Endothelial cell of umbilical vein (primary cell): Measurements from ENCODE around the gene GRIFIN. TPM values are rescaled to one million over a fixed set of nuclear protein-coding genes. Genes with fewer than 3 reads are reported as not detected.

Experiments used
- BruUV-seq: library from RNA; stranded (reverse); fragments of 400-500 nt; replicated peaks from 2 replicates; lab custom pipeline; 2021; lab: Mats Ljungman, UMichigan
- CTCF ChIA-PET: fragments of 300-600, 350-600 bp; sonication (Branson Sonifier 250); formaldehyde crosslinking; loops from one replicate; lab custom pipeline; 2021; ENCODE audit warnings: antibody characterized with exemption, inconsistent platforms; lab: Charles Lee
- POLR2A ChIA-PET: fragments of 300-600, 350-600 bp; sonication (Branson Sonifier 250); formaldehyde crosslinking; loops from one replicate; lab custom pipeline; 2021; ENCODE audit warnings: antibody characterized with exemption, inconsistent platforms; lab: Charles Lee
- DNase-seq: peaks from one replicate; pipeline ENCODE4 v3.0.0-alpha.2; 2011; ENCODE audit warnings: low read depth, low spot score
- FAIRE-seq: peaks from 2 replicates; lab custom pipeline; 2011; peaks lifted over from hg19 to GRCh38; lab: Jason Lieb, UNC
- H2AFZ ChIP-seq: 2 replicates; pipeline ENCODE4 v1.6.0; 2012; ENCODE audit warnings: low read depth, low read length, control low read depth, inconsistent platforms
- H3K27ac ChIP-seq: 2 replicates; pipeline ENCODE4 v1.5.1; 2011; ENCODE audit warnings: low read depth, mild to moderate bottlenecking, control low read depth, low read length, moderate library complexity; ENCODE audit not compliant: insufficient read depth
- H3K27me3 ChIP-seq, 2 experiments: 2 replicates each; pipeline versions ENCODE4 v1.6.0 to v1.6.1; 2011; ENCODE audit warnings: low read length in 2 of 2, mixed read lengths in 1 of 2; ENCODE audit not compliant: control insufficient read depth in 2 of 2, insufficient read depth in 2 of 2
- H3K36me3 ChIP-seq, 2 experiments: 2 replicates in 1 of 2; 3 replicates in 1 of 2; pipeline ENCODE4 v1.5.1; 2011; ENCODE audit warnings: low read length in 2 of 2, mild to moderate bottlenecking in 1 of 2, moderate library complexity in 1 of 2; ENCODE audit not compliant: control insufficient read depth in 2 of 2, insufficient read depth in 2 of 2; ENCODE audit errors: extremely low read depth in 1 of 2
- H3K4me1 ChIP-seq: 3 replicates; pipeline ENCODE4 v1.5.1; 2011; ENCODE audit warnings: mild to moderate bottlenecking, low read length; ENCODE audit not compliant: control insufficient read depth, insufficient read depth; ENCODE audit errors: extremely low read depth
- H3K4me2 ChIP-seq: 2 replicates; pipeline ENCODE4 v1.6.1; 2011; ENCODE audit warnings: low read length, control low read depth, mixed read lengths; ENCODE audit not compliant: insufficient read depth
- H3K4me3 ChIP-seq, 3 experiments: fragments of 200-600 bp in 1 of 3; sonication (generic), shearing (Covaris generic) in 1 of 3; replicated peaks in 1 of 3; 2 replicates each; pipeline ENCODE4 v1.5.1; 2011 to 2016; ENCODE audit warnings: control low read depth in 3 of 3, low read length in 3 of 3, mild to moderate bottlenecking in 2 of 3, inconsistent platforms in 1 of 3, low read depth in 1 of 3, moderate library complexity in 1 of 3; ENCODE audit not compliant: insufficient read depth in 1 of 3
- H3K79me2 ChIP-seq: 2 replicates; pipeline ENCODE4 v1.6.0; 2012; ENCODE audit warnings: low read length, inconsistent platforms; ENCODE audit not compliant: control insufficient read depth, insufficient read depth
- H3K9ac ChIP-seq: replicated peaks from 2 replicates; pipeline ENCODE3; 2011; ENCODE audit warnings: low read length, control low read depth; ENCODE audit not compliant: insufficient read depth; ENCODE audit errors: extremely low read depth
- H3K9me1 ChIP-seq: replicated peaks from 3 replicates; pipeline ENCODE4 v1.6.0; 2011; ENCODE audit warnings: mild to moderate bottlenecking, low read length; ENCODE audit not compliant: control insufficient read depth, insufficient read depth; ENCODE audit errors: extremely low read depth
- H3K9me3 ChIP-seq: replicated peaks from 2 replicates; pipeline ENCODE4 v1.5.1; 2012; ENCODE audit warnings: low read length, inconsistent platforms; ENCODE audit not compliant: control insufficient read depth, insufficient read depth
- H4K20me1 ChIP-seq: replicated peaks from 2 replicates; pipeline ENCODE3; 2011; ENCODE audit warnings: mild to moderate bottlenecking, low read length; ENCODE audit not compliant: control insufficient read depth, insufficient read depth; ENCODE audit errors: extremely low read depth
- CTCF ChIP-seq, 2 donors: IDR thresholded peaks; 1 replicate in 1 of 2; 2 replicates in 1 of 2; pipeline ENCODE4 v1.5.1; 2011; ENCODE audit warnings: low read length in 2 of 2, mild to moderate bottlenecking in 2 of 2, moderate library complexity in 2 of 2, control low read depth in 1 of 2, inconsistent platforms in 1 of 2, low read depth in 1 of 2; ENCODE audit not compliant: insufficient read depth in 1 of 2; ENCODE audit errors: extremely low read depth in 1 of 2
- EZH2 ChIP-seq: IDR thresholded peaks from 2 replicates; pipeline ENCODE4 v1.6.1; 2012; ENCODE audit warnings: borderline replicate concordance, low read depth, mild to moderate bottlenecking, moderate library complexity, low read length, inconsistent platforms; ENCODE audit not compliant: severe bottlenecking
- FOS ChIP-seq: IDR thresholded peaks from 2 replicates; pipeline ENCODE4 v1.6.1; 2011; ENCODE audit warnings: mild to moderate bottlenecking, low read length, moderate library complexity, borderline replicate concordance; ENCODE audit not compliant: insufficient read depth
- GATA2 ChIP-seq: IDR thresholded peaks from 2 replicates; pipeline ENCODE4 v1.7.0; 2011; ENCODE audit warnings: low read depth, mild to moderate bottlenecking, moderate library complexity, mixed read lengths, low read length; ENCODE audit not compliant: insufficient read length, insufficient read depth
- JUN ChIP-seq: IDR thresholded peaks from 2 replicates; pipeline ENCODE4 v1.6.1; 2011; ENCODE audit warnings: borderline replicate concordance, low read depth; ENCODE audit not compliant: insufficient read length, insufficient read depth
- MAX ChIP-seq: IDR thresholded peaks from 2 replicates; pipeline ENCODE4 v1.6.1; 2011; ENCODE audit not compliant: insufficient read depth, insufficient read length
- MYC ChIP-seq: IDR thresholded peaks from one replicate; pipeline ENCODE4 v1.6.1; 2011; ENCODE audit warnings: mild to moderate bottlenecking, low read depth, low read length
- POLR2A ChIP-seq: IDR thresholded peaks from 2 replicates; pipeline ENCODE4 v1.6.1; 2012; ENCODE audit warnings: low read depth, mild to moderate bottlenecking, control low read depth, low read length
- POLR2AphosphoS5 ChIP-seq: IDR thresholded peaks from 2 replicates; pipeline ENCODE4 v1.6.1; 2012; ENCODE audit warnings: low read depth, mild to moderate bottlenecking, control low read depth, low read length, moderate library complexity; ENCODE audit not compliant: insufficient read depth
- dilution Hi-C: fragments of 300-500 bp; cut with MboI; formaldehyde crosslinking; loops from one replicate; pipeline ENCODE4 v1.15.0; 2019; ENCODE audit warnings: low sequenced_read_pairs; ENCODE audit not compliant: extremely low pct_ligation_motif_present
- intact Hi-C: fragments of 100-400 bp; cut with micrococcal nuclease; formaldehyde crosslinking; loops from one replicate; pipeline ENCODE4 v1.10.0; 2022
- polyA plus RNA-seq, 4 experiments: library from polyadenylated mRNA; depleted of rRNA in 3 of 4; stranded (reverse) in 3 of 4; unstranded in 1 of 4; fragments of >200 nt; gene quantifications; 2 replicates each; pipeline versions ENCODE4 v1.2.1 to v1.2.3, GENCODE V29; 2011 to 2012; ENCODE audit warnings: missing spikeins in 1 of 4
- total RNA-seq: library from RNA; stranded (reverse); gene quantifications from 2 replicates; pipeline ENCODE4 v1.2.3, GENCODE V29; 2021

Gene GRIFIN
- total and polyA plus RNA-seq, 2 donors (not counting 3 experiments of a cell fraction or from before 2014, with no cell fraction given), result not detected

DNA sequence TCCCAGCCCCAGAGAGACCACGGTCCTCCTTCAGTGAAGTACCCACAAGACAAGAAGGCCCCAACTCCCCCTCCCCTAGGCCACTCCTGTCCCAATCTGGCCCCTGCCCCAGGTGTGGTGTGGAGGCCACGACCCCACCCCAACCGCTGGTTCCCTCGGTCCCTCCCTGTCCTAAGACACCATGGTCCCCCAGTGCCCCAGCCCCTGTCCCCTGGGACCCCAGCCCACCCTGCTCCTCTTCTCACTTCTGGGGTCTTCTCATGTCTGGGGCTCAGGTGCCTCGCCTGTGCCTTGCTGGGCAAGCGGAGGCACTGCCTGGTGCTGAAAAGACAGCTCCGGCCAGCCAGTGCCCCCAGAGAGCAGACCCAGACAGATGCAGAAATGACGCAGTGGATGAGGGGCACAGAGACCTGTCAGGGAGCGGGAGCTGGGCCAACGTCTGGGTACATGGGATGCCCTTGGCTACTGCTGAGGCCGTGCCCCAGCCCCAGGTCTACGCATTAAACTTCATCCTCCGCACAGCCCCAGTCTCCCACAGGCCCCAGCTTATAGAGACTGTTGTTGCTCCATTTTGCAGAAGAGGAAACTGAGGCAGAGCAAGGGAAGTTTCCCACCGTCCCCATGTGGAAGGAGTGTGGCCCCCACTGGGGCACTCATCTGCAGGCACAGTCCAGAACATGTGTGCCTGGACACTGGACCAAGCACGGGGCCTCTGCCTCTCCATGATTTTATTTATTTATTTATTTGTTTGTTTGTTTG is 14.8 kb downstream of the GRIFIN start:
- BruUV-seq, result no TSS peak
- CTCF ChIA-PET, result interaction anchor here (1.3 to 1.8 kb wide), 2 partner anchors 9 to 11 kb away, joined by 4 to 6 read pairs; no protein-coding TSS in a partner anchor

GRCh38 chr7:2460641-2461040 is 15.6 kb downstream of the GRIFIN start:
- no peak for TF ChIP-seq MYC
- TF ChIP-seq POLR2AphosphoS5, result no peak
- TF ChIP-seq EZH2, result no peak
- TF ChIP-seq JUN, result no peak
- TF ChIP-seq CTCF (IDR thresholded peaks at IDR 0.05; ENCODE audit: extremely low read depth in 1 of 2, insufficient read depth in 1 of 2, low read depth in 1 of 2, low read length in 2 of 2), result no peak
- no peak for TF ChIP-seq MAX
- no peak for TF ChIP-seq POLR2A
- no peak for TF ChIP-seq GATA2
- TF ChIP-seq FOS, result no peak
- ChIA-PET CTCF (interaction anchor here (1.3 to 4.8 kb wide), 3 partner anchors 8 to 10 kb away, joined by 4 to 28 read pairs (median 6); no protein-coding TSS in a partner anchor), POLR2A (no interaction called here)
- BruUV-seq, result no TSS peak
- H3K27me3 ChIP-seq, result no peaks in the 10 kb centered on the region
- no peaks in the 10 kb centered on the region for H3K79me2 ChIP-seq
- DNase-seq (no peak), FAIRE-seq (no peak)
- no peak overlapping the region for H3K4me2 ChIP-seq
- dilution Hi-C loops, result no loop called here
- H3K36me3 ChIP-seq, result no peaks in the 10 kb centered on the region
- H3K9me3 ChIP-seq, result no peaks in the 10 kb centered on the region
- H4K20me1 ChIP-seq, result no peaks in the 10 kb centered on the region
- no peak overlapping the region for H3K9ac ChIP-seq
- H3K9me1 ChIP-seq, result no peaks in the 10 kb centered on the region
- intact Hi-C loops, result no loop called here
- H3K27ac ChIP-seq, result no peak overlapping the region
- no peak overlapping the region for H3K4me3 ChIP-seq
- no peaks in the 10 kb centered on the region for H3K4me1 ChIP-seq
- H2AFZ ChIP-seq, result no peak overlapping the region

More for the DNA sequence above, 14.8 kb downstream of the GRIFIN start:
- no peak for TF ChIP-seq GATA2
- no peak for TF ChIP-seq EZH2
- no peak for TF ChIP-seq JUN
- no peaks in the 10 kb centered on the region for H3K36me3 ChIP-seq
- POLR2A ChIA-PET, result no interaction called here
- H3K9me1 ChIP-seq, result no peaks in the 10 kb centered on the region
- H4K20me1 ChIP-seq, result no peaks in the 10 kb centered on the region
- H3K27ac ChIP-seq, result no peak overlapping the region
- H3K9ac ChIP-seq, result no peak overlapping the region
- no peaks in the 10 kb centered on the region for H3K9me3 ChIP-seq
- no peaks in the 10 kb centered on the region for H3K79me2 ChIP-seq
- dilution Hi-C loops (no loop called here), intact Hi-C loops (no loop called here)
- H3K4me2 ChIP-seq, result no peak overlapping the region
- H3K27me3 ChIP-seq, result no peaks in the 10 kb centered on the region
- no peak overlapping the region for H2AFZ ChIP-seq
- no peaks in the 10 kb centered on the region for H3K4me1 ChIP-seq
- no peak overlapping the region for H3K4me3 ChIP-seq
- FAIRE-seq (no peak), DNase-seq (no peak)
